H1 (cell line): Measurements from ENCODE around the gene C2CD4D. TPM values are rescaled to one million over a fixed set of nuclear protein-coding genes. Genes with fewer than 3 reads are reported as not detected.
A peak's percentile ranks its signal among the peaks of the same experiment; 100 is the strongest.
"Not testable (repeated sequence)": the region's sequence is repeated elsewhere in the genome, so short reads cannot be mapped to it uniquely, and the experiment has no call there.

Experiments
- CTCF ChIA-PET: fragments of 300-600 bp; sonication (Branson Sonifier 250); formaldehyde crosslinking; loops from one replicate; lab custom pipeline; 2021; ENCODE audit not compliant: partially characterized antibody; lab: Charles Lee
- POLR2A ChIA-PET: fragments of 300-600 bp; sonication (Branson Sonifier 250); formaldehyde crosslinking; loops from one replicate; lab custom pipeline; 2021; ENCODE audit warnings: inconsistent platforms; ENCODE audit not compliant: partially characterized antibody; lab: Charles Lee
- DNase-seq, 2 experiments: peaks; one replicate each; pipeline versions ENCODE4 v3.0.0 to v3.0.0-alpha.2; 2010 to 2022; ENCODE audit warnings: low spot score in 2 of 2, low read depth in 1 of 2, mixed read lengths in 1 of 2
- FAIRE-seq: peaks from 2 replicates; lab custom pipeline; 2011; peaks lifted over from hg19 to GRCh38; lab: Jason Lieb, UNC
- H2AFZ ChIP-seq: 2 replicates; pipeline ENCODE4 v1.8.1; 2012; ENCODE audit warnings: low read length, inconsistent platforms
- H2AK5ac ChIP-seq: 2 replicates; pipeline ENCODE4 v1.6.1; 2013; ENCODE audit warnings: low read depth, low read length
- H2BK120ac ChIP-seq: replicated peaks from 2 replicates; pipeline ENCODE3; 2013; ENCODE audit warnings: low read depth, low read length, inconsistent platforms
- H2BK12ac ChIP-seq: 2 replicates; pipeline ENCODE4 v1.6.1; 2013; ENCODE audit warnings: low read depth, low read length
- H2BK15ac ChIP-seq: 2 replicates; pipeline ENCODE4 v1.6.1; 2013; ENCODE audit warnings: low read length
- H2BK20ac ChIP-seq: 2 replicates; pipeline ENCODE4 v1.6.1; 2013; ENCODE audit warnings: low read length
- H2BK5ac ChIP-seq: 2 replicates; pipeline ENCODE4 v1.6.1; 2013; ENCODE audit warnings: low read depth, low read length
- H3K14ac ChIP-seq: 2 replicates; pipeline ENCODE4 v1.6.1; 2013; ENCODE audit warnings: inconsistent platforms; ENCODE audit not compliant: insufficient read length
- H3K18ac ChIP-seq: 2 replicates; pipeline ENCODE4 v1.6.1; 2013; ENCODE audit warnings: low read length; ENCODE audit errors: extremely low read depth
- H3K23ac ChIP-seq: 2 replicates; pipeline ENCODE4 v1.6.1; 2013; ENCODE audit warnings: inconsistent platforms; ENCODE audit not compliant: insufficient read length
- H3K23me2 ChIP-seq: 2 replicates; pipeline ENCODE4 v1.6.1; 2013; ENCODE audit warnings: low read depth, low read length
- H3K27ac ChIP-seq: 2 replicates; pipeline ENCODE4 v1.6.1; 2011; ENCODE audit warnings: low read depth, low read length, inconsistent platforms
- H3K27me3 ChIP-seq, 4 experiments: replicated peaks in 1 of 4; 1 replicate in 1 of 4; 2 replicates in 3 of 4; pipeline versions ENCODE4 v1.6.1 to v1.8.1; 2011 to 2013; ENCODE audit warnings: low read length in 3 of 4, mild to moderate bottlenecking in 3 of 4, inconsistent platforms in 2 of 4, mixed read lengths in 2 of 4, moderate library complexity in 1 of 4; ENCODE audit not compliant: control insufficient read depth in 3 of 4, insufficient read depth in 3 of 4; ENCODE audit errors: extremely low read depth in 1 of 4
- H3K36me3 ChIP-seq, 4 experiments: 2 replicates each; pipeline versions ENCODE4 v1.6.1 to v1.8.1; 2011 to 2013; ENCODE audit warnings: mild to moderate bottlenecking in 4 of 4, low read length in 3 of 4, moderate library complexity in 2 of 4, control low read depth in 1 of 4, inconsistent platforms in 1 of 4; ENCODE audit not compliant: insufficient read depth in 4 of 4, control insufficient read depth in 2 of 4
- H3K4ac ChIP-seq: replicated peaks from 2 replicates; pipeline ENCODE3; 2013; ENCODE audit warnings: low read length, low read depth, mixed read lengths, inconsistent platforms; ENCODE audit not compliant: insufficient read length
- H3K4me1 ChIP-seq, 4 experiments: replicated peaks in 1 of 4; 1 replicate in 1 of 4; 2 replicates in 3 of 4; pipeline versions ENCODE4 v1.6.1 to v1.8.1; 2011 to 2013; ENCODE audit warnings: low read length in 3 of 4, inconsistent platforms in 2 of 4, mixed read lengths in 1 of 4; ENCODE audit not compliant: insufficient read depth in 4 of 4, control insufficient read depth in 3 of 4
- H3K4me2 ChIP-seq, 2 experiments: 2 replicates each; pipeline versions ENCODE4 v1.6.1 to v1.8.1; 2011 to 2013; ENCODE audit warnings: low read depth in 2 of 2, low read length in 2 of 2, control low read depth in 1 of 2, inconsistent platforms in 1 of 2, mild to moderate bottlenecking in 1 of 2; ENCODE audit not compliant: insufficient read depth in 1 of 2
- H3K4me3 ChIP-seq, 4 experiments: fragments of 200-600, 300-600 bp in 1 of 4; sonication (generic), shearing (Covaris generic), sonication (Bioruptor Twin) in 1 of 4; 2 replicates each; pipeline versions ENCODE4 v1.5.1 to v1.8.1; 2011 to 2016; ENCODE audit warnings: low read length in 4 of 4, low read depth in 3 of 4, control low read depth in 2 of 4, inconsistent platforms in 2 of 4, mild to moderate bottlenecking in 2 of 4, mixed read lengths in 1 of 4, moderate library complexity in 1 of 4; ENCODE audit not compliant: insufficient read depth in 2 of 4; ENCODE audit errors: extremely low read depth in 1 of 4
- H3K56ac ChIP-seq: replicated peaks from 2 replicates; pipeline ENCODE3; 2013; ENCODE audit warnings: low read depth, mild to moderate bottlenecking, mixed read lengths, low read length, inconsistent platforms; ENCODE audit not compliant: insufficient read length
- H3K79me1 ChIP-seq: 2 replicates; pipeline ENCODE4 v1.6.1; 2013; ENCODE audit warnings: low read depth, low read length, control low read depth
- H3K79me2 ChIP-seq, 2 experiments: 2 replicates each; pipeline versions ENCODE4 v1.6.1 to v1.8.1; 2012 to 2013; ENCODE audit warnings: low read length in 2 of 2, mild to moderate bottlenecking in 2 of 2, inconsistent platforms in 1 of 2; ENCODE audit not compliant: insufficient read depth in 2 of 2, control insufficient read depth in 1 of 2
- H3K9ac ChIP-seq, 4 experiments: replicated peaks in 1 of 4; 1 replicate in 1 of 4; 2 replicates in 3 of 4; pipeline versions ENCODE4 v1.6.1 to v1.8.1; 2011 to 2013; ENCODE audit warnings: low read depth in 3 of 4, low read length in 3 of 4, control low read depth in 2 of 4, mild to moderate bottlenecking in 2 of 4, moderate library complexity in 2 of 4, inconsistent platforms in 1 of 4; ENCODE audit errors: extremely low read depth in 1 of 4
- H3K9me3 ChIP-seq, 2 experiments: 2 replicates each; pipeline versions ENCODE4 v1.6.1 to v1.8.1; 2012 to 2013; ENCODE audit warnings: mild to moderate bottlenecking in 2 of 2, moderate library complexity in 2 of 2, control low read depth in 1 of 2, inconsistent platforms in 1 of 2, low read depth in 1 of 2, low read length in 1 of 2, mixed read lengths in 1 of 2; ENCODE audit not compliant: insufficient read depth in 2 of 2
- H4K20me1 ChIP-seq, 2 experiments: replicated peaks in 1 of 2; 2 replicates each; pipeline versions ENCODE3 to v1.8.1; 2011 to 2013; ENCODE audit warnings: inconsistent platforms in 2 of 2, low read length in 2 of 2, mild to moderate bottlenecking in 1 of 2; ENCODE audit not compliant: insufficient read depth in 2 of 2, control insufficient read depth in 1 of 2
- H4K5ac ChIP-seq: 2 replicates; pipeline ENCODE4 v1.6.1; 2013; ENCODE audit warnings: low read length, low read depth, mixed read lengths, inconsistent platforms; ENCODE audit not compliant: insufficient read length
- H4K8ac ChIP-seq: 2 replicates; pipeline ENCODE4 v1.8.0; 2013; ENCODE audit warnings: mild to moderate bottlenecking, moderate library complexity, low read length, inconsistent platforms; ENCODE audit not compliant: insufficient read depth; ENCODE audit errors: extremely low read depth
- H4K91ac ChIP-seq: replicated peaks from 2 replicates; pipeline ENCODE3; 2013; ENCODE audit warnings: low read length, mixed read lengths, inconsistent platforms; ENCODE audit not compliant: insufficient read length
- CTCF ChIP-seq, 3 experiments: IDR thresholded peaks; 1 replicate in 2 of 3; 2 replicates in 1 of 3; pipeline versions ENCODE4 v1.5.1 to v1.6.1; 2011; ENCODE audit warnings: low read length in 3 of 3, mild to moderate bottlenecking in 3 of 3, inconsistent platforms in 2 of 3, low read depth in 1 of 3, moderate library complexity in 1 of 3; ENCODE audit not compliant: insufficient read depth in 1 of 3; ENCODE audit errors: control extremely low read depth in 1 of 3
- RAD21 ChIP-seq, 2 experiments: IDR thresholded peaks in 1 of 2; conservative IDR thresholded peaks in 1 of 2; 2 replicates each; pipeline ENCODE4 v1.6.1; 2011; ENCODE audit warnings: low read depth in 2 of 2, low read length in 2 of 2, improper control_type of control experiment in 1 of 2, inconsistent platforms in 1 of 2, mild to moderate bottlenecking in 1 of 2, moderate library complexity in 1 of 2
- WGBS, 2 experiments: shearing (Covaris generic) in 1 of 2; methylation state at CpG; one replicate each; pipeline versions ENCODE4 v1.1.6 to v1.1.7; 2013 to 2015; ENCODE audit warnings: low lambda C conversion rate in 2 of 2, mixed read lengths in 2 of 2, inconsistent platforms in 1 of 2, low coverage in 1 of 2, missing lambda C conversion rate in 1 of 2; ENCODE audit not compliant: insufficient replicate concordance in 2 of 2, insufficient coverage in 1 of 2, insufficient read length in 1 of 2; ENCODE audit errors: extremely low coverage in 1 of 2, missing lambda C conversion rate in 1 of 2; 5-methylcytosine and 5-hydroxymethylcytosine counted together
- polyA plus RNA-seq, 7 experiments: library from polyadenylated mRNA; depleted of rRNA in 3 of 7; stranded (reverse) in 5 of 7; unstranded in 2 of 7; fragments of >200 nt in 5 of 7; fragments of 200-250 nt in 2 of 7; gene quantifications; 1 replicate in 5 of 7; 2 replicates in 1 of 7; 4 replicates in 1 of 7; pipeline versions ENCODE4 v1.2.1 to v1.2.3, GENCODE V29; 2011 to 2013; ENCODE audit warnings: missing spikeins in 2 of 7, mixed read lengths in 2 of 7
- total RNA-seq: library from RNA; stranded (reverse); fragmentation: NEBNext Ultra II Directional; extraction: Animal tissue kit (Norgen Biotek cat#: 25700); gene quantifications from 2 replicates; pipeline ENCODE4 v1.2.1, GENCODE V29; 2021

Gene C2CD4D
- total and polyA plus RNA-seq, 2 of the 8 experiments (the other 6 are each of a cell fraction or from before 2014, with no cell fraction given) = 0.41 to 0.71 TPM

GRCh38 chr1:151872776-151873175, 33.2 kb upstream of the C2CD4D start:
- 59% methylated on average over 9 of the region's 9 CpGs; no CpG with 5 or more reads in 1 of the 2 experiments for WGBS, 2 experiments
- H2BK15ac ChIP-seq, DNase-seq: not testable (repeated sequence)

More at GRCh38 chr1:151872776-151873175, 33.2 kb upstream of the C2CD4D start:
- H3K14ac ChIP-seq, H3K4me3 ChIP-seq, H3K4ac ChIP-seq, H4K5ac ChIP-seq, H3K36me3 ChIP-seq, H3K79me2 ChIP-seq, H4K91ac ChIP-seq, H3K9ac ChIP-seq, H3K18ac ChIP-seq, H4K20me1 ChIP-seq, H2AK5ac ChIP-seq, H3K23me2 ChIP-seq, H2BK12ac ChIP-seq, H3K27ac ChIP-seq, H3K56ac ChIP-seq, H3K27me3 ChIP-seq, H4K8ac ChIP-seq, H3K23ac ChIP-seq, CTCF ChIA-PET, H3K9me3 ChIP-seq, H3K4me1 ChIP-seq, H3K79me1 ChIP-seq, H3K4me2 ChIP-seq, H2BK20ac ChIP-seq, H2BK5ac ChIP-seq, H2AFZ ChIP-seq, POLR2A ChIA-PET, H2BK120ac ChIP-seq, FAIRE-seq: not testable (repeated sequence)
- TF ChIP-seq CTCF (IDR thresholded peaks at IDR 0.05; ENCODE audit: control extremely low read depth in 1 of 3, insufficient read depth in 1 of 3, low read depth in 1 of 3, low read length in 3 of 3) (0 out of 4 replicates have a peak, but pooled peaks of 1 of the 3 experiments have one; percentile 19), RAD21 (IDR thresholded peaks at IDR 0.05 in 1 of 2, conservative IDR thresholded peaks at IDR 0.05 in 1 of 2; ENCODE audit: low read depth in 2 of 2, low read length in 2 of 2) (0 out of 4 replicates have a peak, but pooled peaks of 1 of the 2 experiments have one; percentile 24)
